Measurements from ENCODE around the gene RECQL5.

- TF ChIP-seq, protein P1, sequence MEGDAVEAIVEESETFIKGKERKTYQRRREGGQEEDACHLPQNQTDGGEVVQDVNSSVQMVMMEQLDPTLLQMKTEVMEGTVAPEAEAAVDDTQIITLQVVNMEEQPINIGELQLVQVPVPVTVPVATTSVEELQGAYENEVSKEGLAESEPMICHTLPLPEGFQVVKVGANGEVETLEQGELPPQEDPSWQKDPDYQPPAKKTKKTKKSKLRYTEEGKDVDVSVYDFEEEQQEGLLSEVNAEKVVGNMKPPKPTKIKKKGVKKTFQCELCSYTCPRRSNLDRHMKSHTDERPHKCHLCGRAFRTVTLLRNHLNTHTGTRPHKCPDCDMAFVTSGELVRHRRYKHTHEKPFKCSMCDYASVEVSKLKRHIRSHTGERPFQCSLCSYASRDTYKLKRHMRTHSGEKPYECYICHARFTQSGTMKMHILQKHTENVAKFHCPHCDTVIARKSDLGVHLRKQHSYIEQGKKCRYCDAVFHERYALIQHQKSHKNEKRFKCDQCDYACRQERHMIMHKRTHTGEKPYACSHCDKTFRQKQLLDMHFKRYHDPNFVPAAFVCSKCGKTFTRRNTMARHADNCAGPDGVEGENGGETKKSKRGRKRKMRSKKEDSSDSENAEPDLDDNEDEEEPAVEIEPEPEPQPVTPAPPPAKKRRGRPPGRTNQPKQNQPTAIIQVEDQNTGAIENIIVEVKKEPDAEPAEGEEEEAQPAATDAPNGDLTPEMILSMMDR (IDR thresholded peaks at IDR 0.05) = peak; percentile 29 to 78 (median 67)
- no peak for TF ChIP-seq POLR2A (IDR thresholded peaks at IDR 0.05)
Measured at GRCh38 chr17:75601057-75601987, 65.6 kb downstream of the RECQL5 start.
